ENCODE results near the gene NRN1L. TPM values are rescaled to one million over a fixed set of nuclear protein-coding genes. Genes with fewer than 3 reads are reported as not detected.

NRN1L gene
- total RNA-seq, 1 donor from 2014 or later, result not detected

GRCh38 chr16:67932462-67932840, 47.8 kb downstream of the NRN1L start:
- no peak for DNase-seq (ENCODE audit: low spot score in 2 of 2)
- Histone ChIP-seq H3K4me1 (peaks cover 7 to 15% of the 10 kb centered on the region in 2 donors), H3K27ac (no peak overlapping the region), H3K9me3 (no peaks in the 10 kb centered on the region), H3K4me3 (no peak overlapping the region), H3K27me3 (no peaks in the 10 kb centered on the region), H3K36me3 (peaks cover 20 to 26% of the 10 kb centered on the region in 2 donors)
- TF ChIP-seq CTCF (IDR thresholded peaks at IDR 0.05), result no peak
- intact Hi-C loops (cut with DNase I), result loop anchor here (10.0 kb wide), 1 partner anchor 208 kb away; no protein-coding TSS in a partner anchor

- Histone ChIP-seq H3K4me1 (peaks cover 7 to 16% of the 10 kb centered on the region in 2 donors), H3K36me3 (peaks cover 10 to 19% of the 10 kb centered on the region in 2 donors), H3K27ac (no peak overlapping the region), H3K9me3 (no peaks in the 10 kb centered on the region), H3K27me3 (no peaks in the 10 kb centered on the region), H3K4me3 (no peak overlapping the region)
- TF ChIP-seq CTCF (IDR thresholded peaks at IDR 0.05), result no peak
- intact Hi-C loops (cut with DNase I), result loop anchor here (2.0 to 10.0 kb wide), 2 partner anchors 91 to 209 kb away; partner anchors contain the start of gene THAP11
- DNase-seq (ENCODE audit: low spot score in 2 of 2), result no peak
Observed at GRCh38 chr16:67933805-67934204, 49.1 kb downstream of the NRN1L start.

GRCh38 chr16:67934306-67935100, 49.8 kb downstream of the NRN1L start:
- intact Hi-C loops (cut with DNase I), result loop anchor here (1.0 to 10.0 kb wide), 4 partner anchors 41 to 407 kb away; partner anchors contain the start of genes PSKH1, RIPOR1 and THAP11
- DNase-seq (ENCODE audit: low spot score in 2 of 2), result no peak
- H3K4me1 ChIP-seq, result peaks cover 7 to 16% of the 10 kb centered on the region in 2 donors
- no peaks in the 10 kb centered on the region for H3K9me3 ChIP-seq
- H3K4me3 ChIP-seq, result peak overlapping the region; percentile 65 to 85
- peaks cover 5 to 15% of the 10 kb centered on the region in 2 donors for H3K36me3 ChIP-seq
- no peaks in the 10 kb centered on the region for H3K27me3 ChIP-seq
- H3K27ac ChIP-seq, result no peak overlapping the region
- TF ChIP-seq CTCF (IDR thresholded peaks at IDR 0.05), result no peak

GRCh38 chr16:67935101-67935401, 50.4 kb downstream of the NRN1L start:
- no peak for TF ChIP-seq CTCF (IDR thresholded peaks at IDR 0.05)
- H3K27ac ChIP-seq, result peak overlapping the region; percentile 33 to 88
- intact Hi-C loops (cut with DNase I), result loop anchor here (1.0 to 10.0 kb wide), 4 partner anchors 42 to 408 kb away; partner anchors contain the start of genes PSKH1, RIPOR1 and THAP11
- H3K4me3 ChIP-seq, result peak overlapping the region; percentile 65 to 85
- H3K27me3 ChIP-seq, result no peaks in the 10 kb centered on the region
- H3K4me1 ChIP-seq, result peaks cover 7 to 16% of the 10 kb centered on the region in 2 donors
- H3K36me3 ChIP-seq, result peaks cover 3 to 17% of the 10 kb centered on the region in 2 donors
- H3K9me3 ChIP-seq, result no peaks in the 10 kb centered on the region
- DNase-seq (ENCODE audit: low spot score in 2 of 2), result no peak

- H3K36me3 ChIP-seq, result peaks cover 0 to 16% of the 10 kb centered on the region in 2 donors
- H3K27me3 ChIP-seq, result no peaks in the 10 kb centered on the region
- TF ChIP-seq CTCF (IDR thresholded peaks at IDR 0.05), result peak in 1 of 3 experiments; percentile 14
- intact Hi-C loops (cut with DNase I), result loop anchor here (1.0 to 10.0 kb wide), 5 partner anchors 33 to 408 kb away; partner anchors contain the start of genes PSKH1, RIPOR1, SLC12A4 and THAP11
- peak overlapping the region; percentile 88 to 92 for H3K27ac ChIP-seq
- peak overlapping the region; percentile 65 to 85 for H3K4me3 ChIP-seq
- H3K4me1 ChIP-seq, result peaks cover 7 to 16% of the 10 kb centered on the region in 2 donors
- H3K9me3 ChIP-seq, result no peaks in the 10 kb centered on the region
- peak; percentile 88 to 96 for DNase-seq (ENCODE audit: low spot score in 2 of 2)
Observed at GRCh38 chr16:67935402-67936123, 50.9 kb downstream of the NRN1L start.

Other genes with a start within 250 kb of the NRN1L start
- 1.9 TPM for gene CARMIL2, start 239.7 kb upstream of the NRN1L start, total RNA-seq
- gene ACD, start 224.6 kb upstream of the NRN1L start, total RNA-seq, result 14.5 TPM
- 8.4 TPM for gene PARD6A, start 223.9 kb upstream of the NRN1L start, total RNA-seq
- 42.5 TPM for gene ENKD1, start 218.1 kb upstream of the NRN1L start, total RNA-seq
- 1.6 TPM for gene C16orf86, start 218.1 kb upstream of the NRN1L start, total RNA-seq
- gene GFOD2, start 165.6 kb upstream of the NRN1L start, total RNA-seq, result 43.5 TPM
- gene RANBP10, start 78.3 kb upstream of the NRN1L start, total RNA-seq, result 50.0 TPM
- gene TSNAXIP1, start 78.0 kb upstream of the NRN1L start, total RNA-seq, result 5.4 TPM
- 85.4 TPM for gene THAP11, start 42.6 kb upstream of the NRN1L start, total RNA-seq
- gene NUTF2, start 38.0 kb upstream of the NRN1L start, total RNA-seq, result 156 TPM
- 220 TPM for gene CENPT, start 37.2 kb upstream of the NRN1L start, total RNA-seq
- 125 TPM for gene EDC4, start 11.8 kb upstream of the NRN1L start, total RNA-seq
- 41.0 TPM for gene PSKH1, start 8.4 kb downstream of the NRN1L start, total RNA-seq
- gene CTRL, start 47.0 kb downstream of the NRN1L start, total RNA-seq, result 0.43 TPM
- 13.9 TPM for gene PSMB10, start 52.0 kb downstream of the NRN1L start, total RNA-seq
- 6.6 TPM for gene LCAT, start 59.2 kb downstream of the NRN1L start, total RNA-seq
- 83.2 TPM for gene SLC12A4, start 83.8 kb downstream of the NRN1L start, total RNA-seq
- gene DPEP3, start 95.6 kb downstream of the NRN1L start, total RNA-seq, result not detected
- 1.1 TPM for gene DPEP2, start 114.6 kb downstream of the NRN1L start, total RNA-seq
- gene DPEP2NB, start 131.0 kb downstream of the NRN1L start, total RNA-seq, result not detected
- 3.0 TPM for gene DDX28, start 138.3 kb downstream of the NRN1L start, total RNA-seq
- gene DUS2, start 138.4 kb downstream of the NRN1L start, total RNA-seq, result 7.6 TPM
- gene NFATC3, start 200.5 kb downstream of the NRN1L start, total RNA-seq, result 36.4 TPM

All from ascending aorta (tissue), 2 donors.